ENCODE measurements around the gene LIG3.
"Not testable (repeated sequence)": the region's sequence is repeated elsewhere in the genome, so short reads cannot be mapped to it uniquely, and the experiment has no call there.

Gene LIG3

GRCh38 chr17:35045458-35045979 lies 65.2 kb downstream of the LIG3 start:
- DNase-seq, result not testable (repeated sequence)

- DNase-seq, result no peak
Measured at GRCh38 chr17:35046245-35046644, 65.9 kb downstream of the LIG3 start.

GRCh38 chr17:35046740-35047283 lies 66.5 kb downstream of the LIG3 start:
- no peak for DNase-seq

- no peak for DNase-seq
Measured at GRCh38 chr17:35048685-35049379, 68.5 kb downstream of the LIG3 start.

GRCh38 chr17:35050170-35050569 lies 69.9 kb downstream of the LIG3 start:
- no peak for DNase-seq

GRCh38 chr17:35051183-35051578 lies 70.9 kb downstream of the LIG3 start:
- no peak for DNase-seq

GRCh38 chr17:35051579-35052240 lies 71.4 kb downstream of the LIG3 start:
- no peak for DNase-seq

- no peak for DNase-seq
Measured at GRCh38 chr17:35052241-35052610, 71.9 kb downstream of the LIG3 start.

- no peak for DNase-seq
Measured at GRCh38 chr17:35052780-35053179, 72.5 kb downstream of the LIG3 start.

- DNase-seq, result no peak
Measured at GRCh38 chr17:35053204-35053603, 72.9 kb downstream of the LIG3 start.

- DNase-seq, result no peak
Measured at GRCh38 chr17:35056013-35056412, 75.7 kb downstream of the LIG3 start.

- DNase-seq, result no peak
Measured at GRCh38 chr17:35057332-35057915, 77.1 kb downstream of the LIG3 start.

All from NCI-H226 (cell line).